Measurements from ENCODE around the gene GRK5.
"Not testable (repeated sequence)": the region's sequence is repeated elsewhere in the genome, so short reads cannot be mapped to it uniquely, and the experiment has no call there.

GRK5 gene

GRCh38 chr10:119225083-119225658 is 17.8 kb downstream of the GRK5 start:
- Mint-ChIP-seq H3K9me3 (ENCODE audit: low read depth) (no peaks in the 10 kb centered on the region), H3K27ac (no peak overlapping the region)

DNA sequence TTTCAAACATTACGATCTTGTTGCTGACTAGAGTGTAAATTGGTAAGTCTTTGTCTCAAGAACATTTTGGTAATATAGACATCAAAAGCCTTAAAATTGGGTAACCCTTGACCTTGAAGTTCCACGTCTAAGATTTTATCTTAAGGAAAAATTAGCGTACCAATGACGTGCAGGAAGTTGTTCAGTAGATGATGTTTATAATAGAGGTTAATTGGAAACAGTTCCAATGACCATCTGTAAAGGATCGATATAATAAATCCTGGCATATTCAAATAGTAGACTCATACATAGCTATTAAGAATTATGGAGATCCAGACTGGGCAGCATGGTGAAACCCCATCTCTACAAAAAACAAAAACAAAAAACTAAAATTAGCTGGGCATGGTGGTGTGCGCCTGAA is 20.5 kb downstream of the GRK5 start:
- no peak overlapping the region for H3K27ac Mint-ChIP-seq
- peaks cover 16% of the 10 kb centered on the region for H3K36me3 Mint-ChIP-seq
- H3K4me1 Mint-ChIP-seq (ENCODE audit: low read depth) = peaks cover 33% of the 10 kb centered on the region
- H3K9me3 Mint-ChIP-seq (ENCODE audit: low read depth) = peaks cover 3% of the 10 kb centered on the region
- H3K4me3 Mint-ChIP-seq = no peak overlapping the region
- no peaks in the 10 kb centered on the region for H3K27me3 Mint-ChIP-seq

More at GRCh38 chr10:119225083-119225658, 17.8 kb downstream of the GRK5 start:
- Mint-ChIP-seq H3K4me3 (no peak overlapping the region), H3K27me3 (no peaks in the 10 kb centered on the region), H3K4me1 (ENCODE audit: low read depth) (peaks cover 32% of the 10 kb centered on the region), H3K36me3 (peaks cover 11% of the 10 kb centered on the region)

GRCh38 chr10:119231654-119232053 is 24.3 kb downstream of the GRK5 start:
- H3K27ac Mint-ChIP-seq = peak overlapping the region; percentile 51
- peaks cover 3% of the 10 kb centered on the region for H3K9me3 Mint-ChIP-seq (ENCODE audit: low read depth)
- H3K4me1 Mint-ChIP-seq (ENCODE audit: low read depth) = peaks cover 41% of the 10 kb centered on the region
- H3K27me3 Mint-ChIP-seq = no peaks in the 10 kb centered on the region
- H3K4me3 Mint-ChIP-seq = peak overlapping the region; percentile 15
- peaks cover 18% of the 10 kb centered on the region for H3K36me3 Mint-ChIP-seq

DNA sequence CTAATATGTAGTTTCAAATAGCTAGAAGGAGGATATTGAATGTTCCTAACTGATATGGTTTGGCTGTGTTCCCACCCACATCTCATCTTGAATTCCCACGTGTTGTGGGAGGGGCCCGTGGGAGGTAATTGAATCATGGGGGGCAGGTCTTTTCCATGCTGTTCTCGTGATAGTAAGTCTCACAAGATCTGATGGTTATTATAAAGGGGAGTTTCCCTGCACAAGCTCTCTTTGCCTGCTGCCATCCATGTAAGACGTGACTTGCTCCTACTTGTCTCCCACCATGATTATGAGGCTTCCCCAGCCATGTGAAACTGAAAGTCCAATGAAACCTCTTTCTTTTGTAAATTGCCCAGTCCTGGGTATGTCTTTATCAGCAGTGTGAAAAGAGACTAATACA is 25.1 kb downstream of the GRK5 start:
- Mint-ChIP-seq H3K4me1 (ENCODE audit: low read depth) (peaks cover 49% of the 10 kb centered on the region), H3K36me3 (peaks cover 18% of the 10 kb centered on the region), H3K4me3 (peak overlapping the region; percentile 15), H3K27ac (peak overlapping the region; percentile 51)
- not testable (repeated sequence) for H3K9me3 Mint-ChIP-seq (ENCODE audit: low read depth); H3K27me3 Mint-ChIP-seq

GRCh38 chr10:119233123-119233820 is 25.9 kb downstream of the GRK5 start:
- Mint-ChIP-seq H3K4me3 (no peak overlapping the region), H3K9me3 (ENCODE audit: low read depth) (peaks cover 3% of the 10 kb centered on the region), H3K27me3 (no peaks in the 10 kb centered on the region), H3K36me3 (peaks cover 18% of the 10 kb centered on the region), H3K4me1 (ENCODE audit: low read depth) (peaks cover 57% of the 10 kb centered on the region), H3K27ac (peak overlapping the region; percentile 81)

GRCh38 chr10:119233821-119234220 is 26.4 kb downstream of the GRK5 start:
- no peaks in the 10 kb centered on the region for H3K27me3 Mint-ChIP-seq
- peak overlapping the region; percentile 16 for H3K27ac Mint-ChIP-seq
- peaks cover 18% of the 10 kb centered on the region for H3K36me3 Mint-ChIP-seq
- H3K9me3 Mint-ChIP-seq (ENCODE audit: low read depth) = peaks cover 3% of the 10 kb centered on the region
- no peak overlapping the region for H3K4me3 Mint-ChIP-seq
- peaks cover 61% of the 10 kb centered on the region for H3K4me1 Mint-ChIP-seq (ENCODE audit: low read depth)

- H3K36me3 Mint-ChIP-seq = peaks cover 14% of the 10 kb centered on the region
- H3K4me1 Mint-ChIP-seq (ENCODE audit: low read depth) = peaks cover 54% of the 10 kb centered on the region
- peak overlapping the region; percentile 70 for H3K27ac Mint-ChIP-seq
Measured at GRCh38 chr10:119235356-119235755, 28.0 kb downstream of the GRK5 start.

DNA sequence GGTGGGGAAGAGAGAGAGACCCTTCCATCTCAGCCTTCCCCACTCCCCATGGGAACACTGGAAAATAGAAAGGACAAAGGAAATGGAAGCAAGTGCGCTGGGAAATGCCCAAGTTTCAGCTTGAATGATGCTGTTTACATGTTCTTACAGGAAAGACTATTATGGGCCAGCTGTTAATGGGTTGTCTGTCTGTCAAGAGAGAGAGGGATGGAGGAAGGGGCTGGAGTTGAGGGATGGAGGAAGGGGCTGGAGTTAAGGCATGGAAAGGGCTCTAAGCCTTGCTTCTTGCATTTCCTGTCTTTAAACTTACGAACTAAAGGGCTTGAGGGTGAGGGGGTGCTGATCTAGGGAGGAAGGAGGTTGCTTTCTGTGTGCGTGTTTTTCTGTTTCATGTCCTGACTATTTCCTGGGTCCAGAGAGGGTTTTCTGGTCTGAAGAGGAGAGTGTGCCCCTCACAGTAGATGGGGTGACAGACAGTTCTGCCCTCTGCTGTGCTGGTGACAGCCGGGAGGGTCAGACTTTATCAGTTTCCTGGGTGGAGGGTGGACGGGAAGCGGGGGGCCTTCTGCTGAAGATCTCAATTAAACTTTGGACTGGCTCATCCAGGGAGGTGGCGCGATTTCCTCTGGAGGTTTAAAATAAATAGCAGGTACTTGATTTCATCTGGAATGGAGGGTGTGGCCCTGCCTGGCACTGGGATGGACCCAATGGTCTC is 30.5 kb downstream of the GRK5 start:
- peak overlapping the region; percentile 85 for H3K27ac Mint-ChIP-seq
- H3K9me3 Mint-ChIP-seq (ENCODE audit: low read depth) = no peaks in the 10 kb centered on the region
- peaks cover 44% of the 10 kb centered on the region for H3K4me1 Mint-ChIP-seq (ENCODE audit: low read depth)

More at GRCh38 chr10:119235356-119235755, 28.0 kb downstream of the GRK5 start:
- no peak overlapping the region for H3K4me3 Mint-ChIP-seq
- H3K27me3 Mint-ChIP-seq = no peaks in the 10 kb centered on the region
- peaks cover 3% of the 10 kb centered on the region for H3K9me3 Mint-ChIP-seq (ENCODE audit: low read depth)

DNA sequence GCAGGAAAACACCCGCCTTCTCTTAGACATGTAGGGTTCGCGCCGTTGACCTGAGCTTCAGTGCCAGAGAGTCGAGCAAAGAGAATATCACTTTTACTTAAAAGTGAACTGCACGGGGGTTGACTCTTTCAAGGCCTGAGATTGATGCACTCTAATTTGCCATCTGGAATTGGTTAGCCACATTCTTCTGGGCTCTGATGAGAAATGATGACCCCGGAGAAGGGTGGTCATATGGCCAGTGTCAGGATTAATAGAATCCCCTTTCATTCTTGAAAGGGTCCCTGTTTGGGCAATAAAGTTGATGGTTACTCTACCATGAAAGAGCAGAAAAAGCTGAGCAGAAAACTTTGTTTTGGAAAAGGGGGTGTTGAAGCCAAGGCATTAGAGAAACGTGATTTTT is 31.2 kb downstream of the GRK5 start:
- Mint-ChIP-seq H3K27ac (no peak overlapping the region), H3K27me3 (no peaks in the 10 kb centered on the region), H3K4me3 (no peak overlapping the region), H3K4me1 (ENCODE audit: low read depth) (peaks cover 39% of the 10 kb centered on the region), H3K9me3 (ENCODE audit: low read depth) (no peaks in the 10 kb centered on the region), H3K36me3 (no peaks in the 10 kb centered on the region)

More for the DNA sequence above, 30.5 kb downstream of the GRK5 start:
- no peaks in the 10 kb centered on the region for H3K27me3 Mint-ChIP-seq
- H3K4me3 Mint-ChIP-seq = peak overlapping the region; percentile 43
- peaks cover 3% of the 10 kb centered on the region for H3K36me3 Mint-ChIP-seq

DNA sequence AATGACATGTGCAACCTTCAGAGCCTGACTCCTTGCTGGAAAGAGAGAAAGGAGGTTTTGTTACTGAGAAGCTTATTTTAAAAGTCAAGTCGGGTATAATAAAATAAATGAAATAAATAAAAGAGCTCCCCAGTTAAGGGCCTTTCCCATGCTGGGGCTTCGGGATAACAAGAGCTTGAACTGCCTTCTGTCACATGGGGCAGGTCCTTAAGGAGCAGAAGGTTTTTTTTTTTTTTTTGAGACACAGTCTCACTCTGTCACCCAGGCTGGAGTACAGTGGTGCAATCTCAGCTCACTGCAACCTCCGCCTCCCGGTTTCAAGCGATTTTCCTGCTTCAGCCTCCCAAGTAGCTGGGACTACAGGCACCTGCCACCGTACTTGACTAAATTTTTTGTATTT is 31.6 kb downstream of the GRK5 start:
- not testable (repeated sequence) for H3K9me3 Mint-ChIP-seq (ENCODE audit: low read depth); H3K27me3 Mint-ChIP-seq; H3K36me3 Mint-ChIP-seq; H3K27ac Mint-ChIP-seq; H3K4me3 Mint-ChIP-seq
- peaks cover 40% of the 10 kb centered on the region for H3K4me1 Mint-ChIP-seq (ENCODE audit: low read depth)

DNA sequence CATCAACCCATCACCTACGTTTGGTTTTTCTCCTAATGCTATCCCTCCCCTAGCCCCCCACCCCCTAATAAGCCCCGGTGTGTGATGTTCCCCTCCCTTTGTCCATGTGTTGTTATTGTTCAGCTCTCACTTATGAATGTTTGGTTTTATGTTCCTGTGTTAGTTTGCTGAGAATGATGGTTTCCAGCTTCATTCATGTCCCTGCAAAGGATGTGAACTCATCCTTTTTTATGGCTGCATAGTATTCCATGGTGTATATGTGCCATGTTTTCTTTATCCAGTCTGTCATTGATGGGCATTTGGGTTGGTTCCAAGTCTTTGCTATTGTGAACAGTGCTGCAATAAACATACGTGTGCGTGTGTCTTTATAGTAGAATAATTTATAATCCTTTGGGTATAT is 32.3 kb downstream of the GRK5 start:
- not testable (repeated sequence) for H3K4me3 Mint-ChIP-seq; H3K9me3 Mint-ChIP-seq (ENCODE audit: low read depth); H3K36me3 Mint-ChIP-seq; H3K27me3 Mint-ChIP-seq; H3K27ac Mint-ChIP-seq
- peaks cover 38% of the 10 kb centered on the region for H3K4me1 Mint-ChIP-seq (ENCODE audit: low read depth)

DNA sequence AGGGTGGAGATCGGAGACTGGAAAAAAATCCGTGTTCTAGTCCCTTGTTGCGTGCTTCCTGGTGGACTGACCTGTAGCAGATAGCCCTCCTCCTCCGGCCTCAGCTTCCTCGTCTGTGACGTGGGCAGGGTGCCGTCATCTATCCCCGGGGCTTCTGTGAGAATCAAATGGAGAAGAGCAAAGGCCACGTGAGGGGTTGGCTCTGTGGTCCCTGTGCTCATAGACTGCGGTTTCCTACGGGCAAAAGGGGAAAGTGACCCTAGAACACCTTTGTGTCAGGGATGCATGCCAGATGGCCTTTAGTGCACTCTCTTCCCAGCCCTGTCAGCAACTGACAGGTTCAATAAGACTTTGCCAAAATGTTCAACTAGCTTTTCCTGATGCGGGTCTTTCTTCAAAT is 33.7 kb downstream of the GRK5 start:
- Mint-ChIP-seq H3K36me3 (no peaks in the 10 kb centered on the region), H3K4me1 (ENCODE audit: low read depth) (peaks cover 35% of the 10 kb centered on the region), H3K9me3 (ENCODE audit: low read depth) (no peaks in the 10 kb centered on the region), H3K27ac (no peak overlapping the region), H3K27me3 (no peaks in the 10 kb centered on the region), H3K4me3 (no peak overlapping the region)

GRCh38 chr10:119242186-119242585 is 34.8 kb downstream of the GRK5 start:
- Mint-ChIP-seq H3K4me1 (ENCODE audit: low read depth) (peaks cover 30% of the 10 kb centered on the region), H3K9me3 (ENCODE audit: low read depth) (no peaks in the 10 kb centered on the region), H3K36me3 (no peaks in the 10 kb centered on the region), H3K27ac (no peak overlapping the region), H3K4me3 (no peak overlapping the region), H3K27me3 (no peaks in the 10 kb centered on the region)

GRCh38 chr10:119243488-119243887 is 36.1 kb downstream of the GRK5 start:
- H3K4me1 Mint-ChIP-seq (ENCODE audit: low read depth) = peaks cover 17% of the 10 kb centered on the region
- no peak overlapping the region for H3K4me3 Mint-ChIP-seq
- no peak overlapping the region for H3K27ac Mint-ChIP-seq
- H3K9me3 Mint-ChIP-seq (ENCODE audit: low read depth) = no peaks in the 10 kb centered on the region
- no peaks in the 10 kb centered on the region for H3K27me3 Mint-ChIP-seq
- no peaks in the 10 kb centered on the region for H3K36me3 Mint-ChIP-seq

- no peaks in the 10 kb centered on the region for H3K36me3 Mint-ChIP-seq
- H3K27ac Mint-ChIP-seq = no peak overlapping the region
- H3K9me3 Mint-ChIP-seq (ENCODE audit: low read depth) = no peaks in the 10 kb centered on the region
- H3K4me1 Mint-ChIP-seq (ENCODE audit: low read depth) = peaks cover 14% of the 10 kb centered on the region
- no peaks in the 10 kb centered on the region for H3K27me3 Mint-ChIP-seq
- no peak overlapping the region for H3K4me3 Mint-ChIP-seq
Measured at GRCh38 chr10:119243967-119244366, 36.6 kb downstream of the GRK5 start.
